HFFc6 (cell line): ENCODE results near the gene POLE. TPM values are rescaled to one million over a fixed set of nuclear protein-coding genes. Genes with fewer than 3 reads are reported as not detected.

Source experiments
- DNase-seq: peaks from one replicate; pipeline ENCODE4 v3.0.0-alpha.2; 2018
- H3K27ac Mint-ChIP-seq: 2 replicates; pipeline ENCODE4 v1.8.0; 2020; ENCODE audit warnings: mild to moderate bottlenecking, mixed read lengths
- H3K27me3 Mint-ChIP-seq: 2 replicates; pipeline ENCODE4 v1.8.0; 2021; ENCODE audit warnings: mild to moderate bottlenecking, moderate library complexity, mixed read lengths; ENCODE audit not compliant: insufficient read depth
- H3K36me3 Mint-ChIP-seq: 2 replicates; pipeline ENCODE4 v1.8.0; 2021; ENCODE audit warnings: low read depth, mixed read lengths
- H3K4me1 Mint-ChIP-seq: 2 replicates; pipeline ENCODE4 v1.8.0; 2020; ENCODE audit warnings: low read depth, mixed read lengths
- H3K4me3 Mint-ChIP-seq: 2 replicates; pipeline ENCODE4 v1.8.0; 2020; ENCODE audit warnings: mild to moderate bottlenecking, moderate library complexity, mixed read lengths
- H3K9me3 Mint-ChIP-seq: 2 replicates; pipeline ENCODE4 v1.8.0; 2020; ENCODE audit warnings: mild to moderate bottlenecking, mixed read lengths
- CTCF ChIP-seq: fragments of 200-600 bp; sonication (generic); IDR thresholded peaks from 2 replicates; pipeline ENCODE4 v1.5.0; 2021; ENCODE audit warnings: antibody characterized with exemption, mild to moderate bottlenecking
- total RNA-seq, 6 experiments: library from RNA; stranded (reverse); fragmentation: NEBNext Ultra II Directional; extraction: Animal tissue kit (Norgen Biotek cat#: 25700); gene quantifications; 2 replicates in 1 of 6; 3 replicates in 5 of 6; pipeline ENCODE4 v1.2.3, GENCODE V29; 2021

POLE gene
- total RNA-seq, 6 experiments from 2014 or later, result 19.4 to 35.5 (median 29.3) TPM

DNA sequence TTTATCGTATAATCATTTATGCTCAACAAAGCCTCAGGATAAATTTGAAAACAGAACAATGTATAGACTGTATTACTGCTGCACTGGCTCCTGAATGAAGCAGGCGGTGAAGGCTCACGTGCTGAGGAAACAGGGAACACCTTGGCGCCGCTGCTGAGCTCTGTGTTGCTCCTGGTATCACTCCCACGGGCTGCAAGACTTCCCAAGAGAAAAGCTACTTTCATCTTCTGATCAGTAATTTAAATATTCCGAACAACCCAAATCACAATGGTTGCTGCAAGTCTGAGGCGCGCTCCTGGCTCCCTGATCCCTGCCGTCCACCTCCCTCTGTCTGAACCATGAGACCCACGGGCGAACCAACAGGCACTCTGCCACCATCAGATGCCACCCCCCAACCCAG, 39.2 kb upstream of the POLE start:
- TF ChIP-seq CTCF, result no peak
- Mint-ChIP-seq H3K9me3 (no peaks in the 10 kb centered on the region), H3K36me3 (peaks cover 61% of the 10 kb centered on the region), H3K4me3 (no peak overlapping the region), H3K27ac (peak overlapping the region; percentile 67; the same call in 1 of the 2 replicates), H3K27me3 (peaks cover 5% of the 10 kb centered on the region), H3K4me1 (peaks cover 21% of the 10 kb centered on the region)
- DNase-seq, result no peak

DNA sequence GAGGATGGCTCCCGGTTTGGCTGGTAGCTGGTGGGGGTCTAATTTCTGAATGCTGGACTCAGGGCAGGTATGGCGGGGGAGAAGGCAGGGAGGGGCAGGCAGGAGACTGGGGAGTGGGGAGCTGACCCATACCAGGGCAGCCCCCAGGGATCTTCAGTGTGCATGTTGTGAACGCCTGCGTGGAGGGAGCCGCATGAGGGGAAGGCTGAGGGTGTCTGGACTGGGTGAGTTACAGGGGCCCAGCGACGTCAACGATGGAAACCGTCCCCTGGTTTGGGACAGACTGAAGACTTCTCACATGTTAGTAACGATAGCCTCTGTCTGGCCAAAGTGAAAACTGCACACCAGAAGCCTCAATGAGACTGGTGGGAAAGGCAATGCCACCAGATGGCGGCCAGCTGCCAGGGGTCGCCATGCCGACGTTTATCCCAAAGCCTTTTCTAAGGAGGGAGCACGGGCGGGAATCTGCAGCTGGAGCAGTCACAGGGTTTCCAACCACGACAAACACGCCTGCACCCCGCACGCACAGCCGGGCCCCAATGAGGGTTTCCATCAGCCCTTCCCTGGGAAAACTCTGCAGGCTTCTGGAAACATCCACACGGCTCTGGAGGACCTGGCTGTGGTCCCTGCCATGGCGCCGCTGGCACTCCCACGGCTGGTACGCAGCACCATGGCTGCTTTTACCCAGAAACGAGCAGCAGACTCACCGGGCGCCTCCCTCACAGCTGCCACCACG, 37.5 kb upstream of the POLE start:
- Mint-ChIP-seq H3K9me3 (no peaks in the 10 kb centered on the region), H3K4me1 (peaks cover 17% of the 10 kb centered on the region), H3K27ac (peak overlapping the region; percentile 90), H3K36me3 (peaks cover 64% of the 10 kb centered on the region), H3K4me3 (peak overlapping the region; percentile 45; the same call in 1 of the 2 replicates), H3K27me3 (peaks cover 5% of the 10 kb centered on the region)
- no peak for TF ChIP-seq CTCF
- DNase-seq, result no peak

GRCh38 chr12:132723764-132724140, 36.6 kb upstream of the POLE start:
- H3K36me3 Mint-ChIP-seq, result peaks cover 67% of the 10 kb centered on the region

GRCh38 chr12:132723015-132723763, 36.0 kb upstream of the POLE start:
- peak; percentile 21 for DNase-seq
- peak overlapping the region; percentile 90 for H3K27ac Mint-ChIP-seq
- H3K36me3 Mint-ChIP-seq, result peaks cover 61% of the 10 kb centered on the region
- H3K27me3 Mint-ChIP-seq, result peaks cover 8% of the 10 kb centered on the region
- H3K4me3 Mint-ChIP-seq, result peak overlapping the region; percentile 47; the same call in 1 of the 2 replicates
- peaks cover 15% of the 10 kb centered on the region for H3K4me1 Mint-ChIP-seq
- 0 out of 2 replicates have a peak, but pooled peaks cover 6% of the 10 kb centered on the region for H3K9me3 Mint-ChIP-seq
- TF ChIP-seq CTCF, result no peak

More at GRCh38 chr12:132723764-132724140, 36.6 kb upstream of the POLE start:
- Mint-ChIP-seq H3K4me1 (peaks cover 15% of the 10 kb centered on the region), H3K27me3 (peaks cover 8% of the 10 kb centered on the region), H3K27ac (peak overlapping the region; percentile 90), H3K9me3 (0 out of 2 replicates have a peak, but pooled peaks cover 6% of the 10 kb centered on the region), H3K4me3 (peak overlapping the region; percentile 47; the same call in 1 of the 2 replicates)
- TF ChIP-seq CTCF, result no peak
- DNase-seq, result peak; percentile 76

DNA sequence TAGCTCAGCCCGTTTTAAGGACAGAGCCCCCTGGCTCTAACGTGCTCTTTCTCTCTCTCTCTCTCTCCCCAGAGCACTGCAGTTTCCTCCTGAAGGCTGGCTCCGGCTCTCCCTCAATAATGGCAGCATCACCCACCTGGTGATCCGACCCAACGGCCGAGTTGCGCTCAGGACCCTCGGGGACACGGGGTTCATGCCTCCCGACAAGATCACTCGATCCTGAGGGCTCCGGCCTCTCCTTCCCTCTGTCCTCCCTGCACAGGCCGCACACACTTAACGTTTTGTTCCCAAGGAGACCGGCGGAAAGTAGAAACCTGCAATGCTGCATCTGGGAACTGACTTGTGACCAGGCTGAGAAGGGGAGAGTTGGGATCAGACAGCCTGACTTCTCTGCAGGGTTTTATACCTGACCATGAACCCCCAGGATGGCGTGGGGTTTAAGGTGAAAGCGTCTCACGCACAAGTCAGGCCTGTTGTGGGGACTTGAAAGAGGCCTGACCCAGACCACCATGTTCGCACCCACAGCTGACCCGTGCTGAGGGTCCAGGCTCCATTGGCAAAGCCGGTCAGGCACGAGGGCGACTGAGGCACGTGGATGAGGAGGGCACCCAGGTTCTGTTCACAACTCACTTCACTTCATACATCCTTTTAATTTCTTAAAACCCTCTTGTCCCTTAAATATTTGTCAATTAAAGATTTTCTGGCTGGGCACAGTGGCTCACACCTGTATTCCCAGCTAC, 33.6 kb upstream of the POLE start:
- H3K27me3 Mint-ChIP-seq, result peaks cover 15% of the 10 kb centered on the region
- peaks cover 15% of the 10 kb centered on the region for H3K4me1 Mint-ChIP-seq
- H3K27ac Mint-ChIP-seq, result no peak overlapping the region
- 0 out of 2 replicates have a peak, but pooled peaks cover 6% of the 10 kb centered on the region for H3K9me3 Mint-ChIP-seq
- H3K36me3 Mint-ChIP-seq, result peaks cover 47% of the 10 kb centered on the region
- H3K4me3 Mint-ChIP-seq, result no peak overlapping the region
- no peak for DNase-seq
- no peak for TF ChIP-seq CTCF
